HG02798 (cell line): Measurements from ENCODE around the gene EPHA3.

Experiments used
- ATAC-seq: cut with Tn5 transposase; IDR thresholded peaks from one replicate; pipeline ENCODE4 v1.9.1; 2021; ENCODE audit warnings: mild to moderate bottlenecking; ENCODE audit not compliant: unreplicated experiment, poor library complexity

EPHA3 gene

DNA sequence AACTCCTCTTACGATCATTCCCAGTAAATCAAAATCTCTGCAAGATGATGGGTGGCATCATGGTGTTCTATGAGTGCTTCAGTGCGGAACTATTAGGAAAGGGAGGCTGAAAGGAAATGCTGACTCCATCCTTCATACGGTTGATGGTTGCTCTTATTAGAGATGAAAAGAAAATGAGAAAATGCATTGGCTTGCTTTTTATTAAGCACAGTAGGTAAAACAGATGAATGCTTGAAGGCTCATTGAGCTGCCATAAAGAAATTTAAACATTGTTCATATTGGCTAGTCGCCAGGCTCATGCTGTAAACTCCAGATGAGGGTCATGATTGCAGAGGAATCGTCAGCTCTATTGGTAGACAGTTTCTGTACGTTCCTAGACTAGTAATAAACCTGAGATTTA lies 115.8 kb downstream of the EPHA3 start:
- no peak for ATAC-seq

DNA sequence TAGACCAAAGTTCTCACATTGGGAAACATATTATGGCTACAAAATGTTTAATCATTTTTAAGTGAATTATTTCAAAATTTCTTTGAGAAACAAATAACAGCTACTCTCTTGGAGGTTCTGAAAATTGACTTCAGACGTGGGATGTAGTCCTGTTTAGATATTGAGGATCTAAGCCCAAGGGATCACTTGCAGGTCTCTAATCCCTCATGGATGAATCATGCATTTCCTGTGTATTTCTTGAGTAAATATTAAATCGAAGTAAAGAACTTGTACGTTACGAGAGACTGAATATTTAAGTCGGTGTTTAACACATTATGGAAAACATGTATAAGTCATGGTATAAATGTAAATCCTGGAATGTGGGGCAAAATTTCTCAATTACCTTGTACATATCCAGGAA lies 119.8 kb downstream of the EPHA3 start:
- no peak for ATAC-seq

DNA sequence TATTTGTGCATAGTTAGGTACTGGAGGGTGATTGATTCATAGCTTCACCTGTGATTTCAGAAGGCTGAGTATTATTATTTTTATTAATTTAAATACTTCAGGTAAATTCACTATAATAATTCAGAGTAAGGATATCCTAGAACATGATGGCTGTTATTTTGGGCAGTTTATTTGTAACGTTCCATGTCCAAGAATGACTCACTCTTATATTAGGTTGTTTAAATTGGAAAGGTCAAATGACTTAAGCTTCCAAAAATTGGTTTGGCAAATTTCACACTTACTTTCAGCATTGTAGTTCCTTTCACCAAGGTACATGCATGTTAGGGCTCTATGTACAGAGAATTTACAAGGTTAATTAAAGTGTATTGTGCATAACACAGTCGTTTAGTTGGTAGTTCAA lies 120.2 kb downstream of the EPHA3 start:
- no peak for ATAC-seq

DNA sequence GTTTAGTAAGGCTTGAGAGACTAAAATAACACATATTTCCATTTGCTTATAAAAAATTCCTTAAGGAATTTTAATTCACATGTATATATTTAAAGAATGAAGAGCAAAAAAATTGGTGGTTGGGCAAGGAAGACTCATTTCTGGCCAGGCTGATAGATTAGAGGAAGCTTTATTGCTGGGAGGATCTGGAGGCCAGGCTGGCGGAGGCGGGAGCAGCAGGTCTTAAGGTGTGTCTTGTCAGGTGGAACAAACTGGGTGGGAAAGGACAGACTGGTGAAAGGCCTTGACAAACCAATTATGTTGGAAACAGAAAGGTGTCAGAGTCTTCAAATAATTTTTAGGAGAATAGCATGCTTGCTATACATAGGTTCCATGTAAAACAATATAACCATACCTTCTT lies 124.7 kb downstream of the EPHA3 start:
- ATAC-seq = no peak

DNA sequence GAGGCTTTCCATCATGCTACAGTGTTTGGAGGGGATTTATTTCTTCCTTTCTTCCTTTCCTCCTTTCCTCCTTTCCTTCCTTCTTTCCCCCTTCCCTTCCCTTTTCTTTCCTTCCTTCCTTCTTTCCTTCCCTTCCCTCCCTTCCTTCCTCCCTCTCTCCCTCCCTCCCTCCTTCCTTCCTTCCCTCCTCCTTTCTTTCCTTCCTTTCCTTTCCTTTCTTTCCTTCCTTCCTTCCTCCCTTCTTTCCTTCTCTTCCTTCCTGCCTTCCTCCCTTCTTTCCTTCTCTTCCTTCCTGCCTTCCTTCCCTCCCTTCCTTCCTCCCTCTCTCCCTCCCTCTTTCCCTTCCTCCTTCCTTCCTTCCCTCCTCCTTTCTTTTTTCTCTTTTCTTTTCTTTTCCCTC lies 127.2 kb downstream of the EPHA3 start:
- no peak for ATAC-seq

DNA sequence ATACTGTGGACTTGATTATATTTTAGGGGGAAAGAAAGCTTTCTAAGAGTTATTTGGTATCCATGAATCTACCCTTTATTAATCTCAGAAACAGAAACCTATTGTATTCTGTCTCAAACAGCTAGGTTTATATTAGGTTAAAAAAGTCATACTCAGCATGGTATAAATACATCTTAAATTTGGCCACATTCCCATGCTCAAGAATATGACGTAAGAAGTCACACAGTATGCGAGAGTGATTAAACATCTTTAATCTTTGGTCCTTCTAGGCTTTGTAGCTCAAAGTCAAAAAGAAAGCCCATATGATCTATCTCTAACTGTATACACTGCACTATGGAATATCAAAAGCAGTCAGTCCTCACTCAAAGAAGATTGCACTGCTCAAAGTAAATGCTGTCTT lies 131.4 kb downstream of the EPHA3 start:
- no peak for ATAC-seq

DNA sequence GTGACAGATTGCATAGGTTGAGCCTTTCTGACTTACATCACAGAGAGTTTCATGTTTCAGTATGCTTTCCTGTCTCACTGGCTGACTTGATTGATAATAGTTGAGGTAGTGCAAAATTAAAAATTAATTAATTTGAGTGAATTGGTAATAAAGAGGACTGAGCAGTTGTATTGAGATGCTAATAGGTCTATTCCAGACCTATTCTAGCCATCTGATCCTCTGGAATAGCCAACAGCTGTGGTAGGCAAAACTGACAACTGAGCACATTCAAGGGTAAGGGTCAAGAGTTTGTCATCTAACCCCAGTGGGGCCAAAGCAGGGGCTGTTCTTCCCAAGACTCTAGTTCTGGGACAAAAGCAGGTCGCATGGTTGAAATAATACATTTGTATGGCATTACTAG lies 132.4 kb downstream of the EPHA3 start:
- no peak for ATAC-seq

DNA sequence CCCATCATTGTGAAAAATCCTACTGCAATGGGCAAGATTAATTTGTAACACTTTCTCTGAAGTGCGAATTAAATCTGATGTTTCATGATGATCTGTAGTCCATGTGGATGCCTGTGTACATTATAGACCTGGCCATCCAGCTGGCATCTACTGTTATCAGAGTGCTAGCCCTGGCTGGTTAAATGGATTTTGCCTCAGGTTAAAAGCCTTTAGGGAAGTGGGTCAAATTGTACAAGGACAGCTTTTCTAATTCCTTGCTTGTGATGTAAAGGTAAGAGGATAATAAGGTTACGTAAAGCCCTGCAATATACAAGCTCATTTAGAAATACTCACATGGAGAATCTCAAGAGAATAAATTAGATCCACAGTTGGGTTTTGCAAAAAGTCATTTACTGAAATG lies 138.2 kb downstream of the EPHA3 start:
- no peak for ATAC-seq

DNA sequence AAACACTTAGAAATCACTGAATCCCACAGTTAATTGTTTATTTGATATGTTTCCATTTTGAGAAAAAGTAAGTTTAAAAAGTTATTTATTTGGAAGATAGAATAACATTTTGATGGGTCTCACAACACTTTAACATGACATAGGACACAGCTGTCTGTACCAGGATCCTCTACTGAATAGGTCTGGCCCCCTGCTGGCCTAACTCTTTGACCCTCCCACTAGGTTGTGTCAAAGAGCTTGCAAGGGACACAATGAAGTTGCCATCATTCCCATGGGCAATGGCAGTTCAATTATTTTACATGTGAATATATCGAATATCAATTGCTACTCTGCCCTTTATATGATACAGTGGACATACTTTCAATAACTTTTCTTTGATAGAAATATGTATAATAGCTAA lies 138.9 kb downstream of the EPHA3 start:
- no peak for ATAC-seq

DNA sequence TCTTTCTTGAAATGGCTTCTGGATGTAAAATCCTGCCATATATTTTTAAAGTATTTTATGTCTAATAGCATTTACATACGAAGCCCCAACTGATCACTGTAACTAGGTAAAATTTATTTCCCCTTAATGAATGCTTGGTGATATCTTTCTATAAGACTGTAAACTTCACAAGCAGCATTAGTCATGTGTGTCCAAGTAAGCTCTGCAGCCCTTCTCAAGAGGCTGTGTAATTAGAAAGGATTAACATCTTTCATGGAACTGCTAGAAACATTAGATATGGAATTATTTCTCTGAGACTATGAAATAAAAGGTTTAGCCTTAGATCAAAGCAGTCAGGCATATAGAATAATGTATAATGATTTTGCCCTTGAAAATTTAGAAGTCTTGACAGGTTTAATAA lies 143.3 kb downstream of the EPHA3 start:
- no peak for ATAC-seq

DNA sequence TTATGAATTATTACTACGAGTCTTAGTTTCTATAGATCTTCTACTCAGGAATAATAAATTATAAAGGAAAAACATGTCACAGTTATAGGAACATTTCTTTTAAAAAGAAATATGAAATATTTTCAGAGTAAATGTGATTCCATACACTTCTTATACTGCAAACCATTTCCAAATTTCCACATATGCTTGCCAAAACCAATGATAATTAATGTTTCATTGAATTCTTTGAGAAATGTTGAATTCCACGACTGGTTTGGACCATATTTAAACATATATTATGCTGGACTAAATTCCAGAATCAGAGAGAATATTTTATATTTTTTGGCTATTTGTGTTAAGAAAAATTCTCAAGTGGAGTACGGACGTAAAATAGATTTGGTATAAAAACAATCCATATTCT lies 144.6 kb downstream of the EPHA3 start:
- no peak for ATAC-seq

DNA sequence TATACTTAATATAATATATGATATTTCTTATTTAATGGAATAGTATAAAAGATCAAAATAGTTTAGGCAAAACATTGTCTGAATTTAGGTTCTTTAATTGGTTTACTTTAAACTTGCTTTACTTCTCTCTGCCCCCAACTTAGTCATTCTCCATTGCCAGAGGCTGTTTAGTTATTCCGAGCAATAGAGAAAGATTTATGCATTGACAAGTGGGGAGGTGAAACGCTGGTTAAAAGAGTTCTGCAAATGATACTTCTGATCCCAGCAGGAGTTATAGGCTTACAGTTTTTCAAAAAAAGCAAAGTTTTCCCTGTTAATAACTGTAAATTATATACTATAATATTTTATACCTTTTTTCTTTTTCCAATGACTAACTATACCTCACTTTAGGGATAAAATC lies 145.4 kb downstream of the EPHA3 start:
- ATAC-seq = no peak

DNA sequence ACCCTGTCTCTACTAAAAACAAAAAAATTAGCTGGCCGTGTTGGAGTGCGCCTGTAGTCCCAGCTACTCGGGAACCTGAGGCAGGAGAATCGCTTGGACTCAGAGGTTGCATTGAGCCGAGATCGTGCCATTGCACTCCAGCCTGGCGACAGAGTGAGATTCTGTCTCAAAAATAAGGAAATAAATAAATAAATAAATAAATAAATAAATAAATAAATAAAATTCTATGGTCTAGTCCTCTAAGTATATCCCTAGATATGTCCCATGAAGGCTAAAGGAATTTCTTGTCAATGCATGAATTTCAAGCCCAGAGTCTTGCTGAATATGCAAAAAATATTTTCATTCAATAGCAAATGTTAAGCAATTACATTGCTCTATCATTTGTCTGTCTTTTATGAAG lies 149.0 kb downstream of the EPHA3 start:
- no peak for ATAC-seq

DNA sequence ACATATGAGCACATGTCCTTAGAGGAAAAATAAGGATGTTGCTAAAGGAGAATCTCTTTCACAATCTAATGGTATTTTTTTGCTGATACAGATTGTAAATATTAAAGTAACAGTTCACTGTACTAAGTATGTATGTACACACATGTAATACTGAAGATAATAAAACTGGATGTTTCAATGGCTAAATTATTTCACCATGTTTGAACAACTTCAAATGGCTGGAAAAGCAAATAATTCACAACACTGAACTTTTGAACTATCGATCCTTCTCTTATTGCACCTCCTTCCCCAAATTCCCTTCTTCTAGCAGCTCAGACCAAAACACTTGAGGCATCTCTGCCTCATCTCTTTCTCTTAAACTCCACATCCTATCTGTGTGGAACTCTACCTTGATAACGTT lies 149.5 kb downstream of the EPHA3 start:
- no peak for ATAC-seq

DNA sequence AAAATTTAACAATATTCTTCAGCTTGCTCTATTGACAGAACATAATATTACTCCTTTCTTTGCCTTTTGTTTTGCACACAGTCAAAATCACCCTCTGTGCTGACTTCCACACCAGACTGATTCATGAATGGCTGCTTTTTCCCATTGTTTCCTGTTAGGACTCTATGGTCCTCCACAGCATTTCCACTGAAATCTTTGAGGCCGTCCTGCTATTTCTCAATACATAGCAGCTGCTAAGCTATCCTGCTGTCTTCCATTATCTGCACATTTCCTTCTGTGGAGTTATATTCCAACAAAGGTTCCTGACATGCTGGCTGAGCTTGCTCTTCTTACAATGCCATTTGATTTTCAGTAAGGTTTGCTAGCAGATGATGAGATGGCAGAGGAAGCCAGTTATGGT lies 153.3 kb downstream of the EPHA3 start:
- ATAC-seq = no peak

DNA sequence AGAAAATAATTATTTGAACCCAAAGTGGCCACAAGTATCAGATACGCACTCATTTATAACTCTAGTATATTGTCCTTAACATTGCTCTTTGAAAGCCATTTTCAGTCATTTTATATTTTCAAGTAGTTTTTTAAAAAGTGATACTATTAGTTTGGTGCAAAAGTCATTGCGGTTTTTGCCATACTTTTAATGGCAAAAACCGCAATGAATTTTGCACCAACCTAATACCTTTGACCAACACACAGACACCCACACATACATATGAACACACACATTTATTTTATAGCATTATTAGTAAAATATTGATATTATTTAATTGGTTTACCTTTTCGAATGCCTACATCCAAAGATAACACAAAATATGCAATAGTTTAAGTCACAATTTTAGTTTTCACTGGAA lies 154.3 kb downstream of the EPHA3 start:
- no peak for ATAC-seq

DNA sequence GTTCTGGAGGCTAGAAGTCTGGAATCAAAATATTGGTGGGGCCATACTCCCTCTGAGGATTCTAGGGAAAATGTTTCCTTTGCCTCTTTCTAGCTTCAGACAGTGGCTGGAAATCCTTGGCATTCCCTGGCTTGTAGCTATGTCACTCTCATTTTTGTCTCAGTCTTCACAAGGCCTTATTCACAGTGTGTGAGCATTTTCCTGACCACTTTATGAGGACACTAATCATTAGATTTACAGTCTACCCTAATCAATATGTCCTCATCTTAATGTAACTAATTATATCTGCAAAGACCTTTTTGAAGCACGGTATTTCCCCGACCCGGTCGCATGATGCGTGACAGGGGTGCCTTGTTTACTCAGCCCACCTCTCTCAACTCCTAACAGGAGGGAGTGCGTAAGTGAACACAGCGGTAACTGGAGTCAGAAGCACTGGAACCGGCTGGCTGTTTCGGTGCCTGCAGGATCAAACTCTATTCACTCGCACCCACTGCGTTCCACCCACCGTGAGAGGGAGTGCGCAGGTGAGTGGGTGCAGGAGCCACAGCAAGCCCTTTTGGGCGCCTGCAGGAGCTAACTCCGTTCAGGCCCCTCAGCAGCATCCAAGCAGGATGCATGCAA lies 155.0 kb downstream of the EPHA3 start:
- ATAC-seq = no peak

DNA sequence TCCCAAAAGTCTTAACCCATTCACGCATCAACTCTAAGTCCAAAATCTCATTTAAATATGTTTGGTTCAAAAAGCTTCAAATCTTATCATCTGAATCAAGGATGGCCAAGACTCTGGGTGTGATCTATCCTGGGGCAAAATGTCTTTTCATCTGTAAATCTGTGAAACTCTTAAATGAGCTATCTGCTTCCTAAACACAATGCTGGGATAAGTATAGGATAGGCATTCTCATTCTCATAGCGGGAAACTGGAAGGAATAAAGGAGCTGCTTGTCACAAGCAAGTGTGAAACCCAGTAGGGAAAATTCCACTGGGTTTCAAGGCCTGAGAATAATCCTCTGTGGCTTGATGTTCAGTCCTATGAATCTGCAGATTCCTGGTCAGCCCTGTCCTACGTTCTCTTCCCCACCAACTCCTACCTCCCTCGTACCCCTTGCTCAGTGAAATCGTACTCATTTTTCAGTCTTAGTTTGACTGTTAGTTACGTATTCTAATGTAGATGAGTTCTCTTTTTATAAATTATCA lies 156.7 kb downstream of the EPHA3 start:
- ATAC-seq = no peak

DNA sequence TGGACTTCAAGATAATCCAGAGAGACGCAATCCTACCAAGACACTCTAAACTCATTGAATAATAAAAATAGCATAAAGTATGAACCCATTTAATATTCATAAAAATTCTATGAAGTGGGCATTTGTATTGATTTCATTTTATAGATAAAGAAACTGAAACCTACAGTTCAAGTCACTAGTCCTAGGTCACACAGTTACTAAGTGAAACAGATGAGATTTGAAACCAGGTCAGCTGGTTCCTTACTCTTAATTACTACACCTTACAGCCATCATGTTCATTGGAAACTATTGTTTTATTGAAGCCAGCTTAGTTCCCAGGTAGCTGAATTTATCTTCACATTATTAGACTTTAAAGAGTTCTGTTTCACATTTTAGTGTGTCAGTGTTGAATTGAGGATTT lies 158.7 kb downstream of the EPHA3 start:
- ATAC-seq = no peak

DNA sequence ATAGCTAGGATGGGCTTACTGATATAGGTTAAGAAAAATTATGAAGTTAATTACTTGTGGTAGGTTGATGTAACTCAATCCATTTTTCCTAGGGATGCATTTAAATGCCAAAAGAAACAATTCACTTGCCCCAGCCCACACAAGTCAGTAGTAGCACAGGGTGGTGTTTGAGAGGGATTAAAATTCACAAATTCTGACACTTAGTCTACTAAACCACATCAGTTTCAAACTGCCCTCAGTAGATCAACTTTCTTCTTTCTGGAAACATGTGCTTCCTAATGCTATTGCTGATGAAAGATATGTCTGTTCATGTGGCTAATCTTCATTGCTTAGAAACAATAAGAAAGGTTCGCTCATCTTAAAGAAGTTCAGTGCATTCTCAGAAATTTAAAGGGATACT lies 160.6 kb downstream of the EPHA3 start:
- ATAC-seq = no peak

DNA sequence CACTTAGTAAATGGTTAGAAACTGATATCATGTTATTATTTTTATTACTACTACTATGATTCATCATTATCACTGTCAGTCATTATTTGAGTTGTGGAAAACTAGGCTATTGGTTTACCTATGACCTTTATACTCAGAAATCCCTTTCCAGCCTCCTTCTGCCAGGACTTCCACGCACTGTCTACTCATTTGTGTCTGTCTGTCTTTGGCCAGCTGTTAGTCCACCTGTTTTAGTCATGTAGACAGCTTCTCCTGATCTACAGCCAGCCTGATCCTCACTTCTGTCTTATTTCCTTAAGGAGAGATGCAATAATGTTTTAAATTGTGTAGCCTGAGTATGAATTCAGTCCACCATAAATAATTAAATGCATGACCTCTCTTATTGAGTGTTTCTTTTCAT lies 162.8 kb downstream of the EPHA3 start:
- ATAC-seq = no peak

DNA sequence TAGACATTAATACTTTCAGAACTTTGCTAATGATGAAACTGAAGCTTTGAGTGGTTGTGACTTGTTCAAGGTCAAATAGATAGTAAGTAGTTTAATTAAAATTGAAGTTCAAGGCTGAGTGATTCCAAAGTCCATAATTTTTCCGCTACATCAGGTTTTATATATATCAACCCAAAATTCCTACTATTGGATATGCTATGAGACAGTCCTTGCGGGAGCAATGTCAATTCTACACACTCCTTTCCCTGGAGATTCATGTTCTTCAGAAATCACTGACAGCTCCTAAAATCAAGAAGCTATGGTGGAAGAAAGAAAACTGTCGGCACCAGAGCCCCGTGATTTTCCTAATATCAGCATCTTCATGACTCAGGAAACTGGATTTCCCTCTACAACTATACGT lies 167.6 kb downstream of the EPHA3 start:
- ATAC-seq = no peak

DNA sequence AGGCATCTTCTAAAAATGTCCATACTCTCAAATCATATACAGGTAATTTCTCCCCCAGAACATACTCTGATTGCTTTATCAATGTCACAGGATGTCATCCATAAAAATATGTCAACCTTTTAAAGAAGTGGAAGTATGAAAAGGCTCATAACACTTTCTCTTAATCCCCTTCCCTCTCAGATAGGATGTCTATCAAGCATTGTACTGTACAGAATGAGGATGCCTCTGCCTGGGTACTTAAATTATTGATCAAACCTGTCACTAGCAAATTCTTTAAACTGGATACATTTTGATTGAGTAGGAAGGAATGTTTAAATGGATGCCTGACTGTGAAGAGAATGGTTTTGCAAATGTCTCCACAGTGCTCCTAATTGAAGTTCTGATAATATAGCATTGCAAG lies 168.7 kb downstream of the EPHA3 start:
- ATAC-seq = no peak
